Non-pigmented ciliary epithelial cell (primary cell): ENCODE results near the gene BDH2.

Source experiments
- DNase-seq: peaks from one replicate; pipeline ENCODE4 v3.0.0-alpha.2; 2010; ENCODE audit warnings: low read depth

Gene BDH2

DNA sequence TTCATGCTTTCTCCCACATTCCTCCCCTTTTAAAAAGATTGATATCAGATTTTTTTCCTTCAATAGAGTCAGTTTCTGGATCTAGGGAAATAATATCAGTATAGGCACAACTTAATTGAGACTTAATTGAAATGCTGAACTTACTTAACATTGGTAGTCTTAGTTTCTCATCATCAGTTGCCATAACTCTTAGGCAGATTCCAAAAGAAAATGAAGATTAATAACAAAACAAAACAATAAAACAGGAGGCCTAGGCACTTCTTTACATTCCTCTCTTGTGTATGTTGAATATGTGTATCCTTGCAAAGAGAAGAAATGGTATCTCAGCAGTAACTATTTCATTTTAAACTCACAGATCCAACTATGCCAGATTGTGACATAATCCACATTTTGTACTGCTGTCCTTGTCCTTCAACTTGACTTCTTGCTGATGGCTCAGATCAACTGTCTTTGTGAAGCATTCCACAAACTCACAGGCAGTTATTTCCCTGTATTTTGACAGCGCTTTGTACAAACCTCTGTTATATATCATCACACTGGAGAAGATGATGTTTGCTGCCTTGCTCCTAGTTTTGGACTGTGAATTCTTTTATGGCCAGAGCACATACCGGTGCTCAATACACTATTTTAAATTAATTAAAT lies 14.0 kb downstream of the BDH2 start:
- DNase-seq = no peak

DNA sequence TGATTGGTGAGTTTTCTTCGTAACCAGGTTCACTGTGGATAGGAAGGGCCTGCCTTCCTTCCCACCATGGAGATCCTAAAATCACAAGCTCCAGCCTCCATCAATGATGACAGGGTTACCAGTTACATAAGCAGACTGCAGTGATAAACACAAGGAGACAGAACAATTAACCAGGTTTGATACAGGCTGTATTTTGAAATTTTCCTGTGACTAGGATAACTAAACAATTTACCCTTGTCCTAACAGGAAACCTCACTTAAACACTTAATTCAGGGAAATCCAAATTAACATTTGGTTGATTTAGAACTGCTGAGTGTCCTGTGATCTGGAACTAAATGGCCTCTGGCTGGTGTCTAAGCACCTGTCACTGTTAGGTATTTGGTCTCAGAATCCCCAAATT lies 20.0 kb downstream of the BDH2 start:
- no peak for DNase-seq

DNA sequence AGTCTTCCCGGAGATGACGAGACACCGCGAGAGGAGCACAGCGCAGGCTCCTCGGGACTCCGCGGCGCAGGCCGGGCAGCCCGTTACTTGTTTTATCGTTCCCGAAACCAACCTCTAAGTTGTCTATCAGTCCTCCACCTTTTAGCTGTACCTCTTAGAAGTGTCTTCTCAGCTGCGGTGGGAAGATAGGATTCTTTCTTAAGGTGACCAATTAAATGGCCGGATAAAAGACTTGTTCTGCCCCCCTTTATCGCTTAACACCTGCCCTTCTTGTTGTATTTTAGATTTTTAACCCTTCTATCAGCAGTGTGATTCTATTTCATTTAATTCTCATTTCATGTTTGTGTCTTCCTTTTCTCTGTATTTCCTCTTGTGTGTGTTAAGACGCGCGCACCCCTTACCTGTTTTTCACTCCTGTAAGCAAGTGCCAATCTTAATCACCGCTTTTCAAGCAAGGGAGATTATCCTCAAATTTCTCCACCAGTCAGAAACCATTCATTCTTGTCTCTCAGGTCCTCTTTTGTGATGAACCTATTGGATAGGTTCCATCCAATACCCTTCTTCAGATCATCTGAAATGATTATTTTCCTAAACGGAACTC lies 22.8 kb downstream of the BDH2 start, which contains the start of gene SLC9B2:
TSS of gene SLC9B2 (minus strand) at position 15 of the 601 bp plus-strand sequence. CDS start 9,211 bp downstream, outside the sequence.
- no peak for DNase-seq

DNA sequence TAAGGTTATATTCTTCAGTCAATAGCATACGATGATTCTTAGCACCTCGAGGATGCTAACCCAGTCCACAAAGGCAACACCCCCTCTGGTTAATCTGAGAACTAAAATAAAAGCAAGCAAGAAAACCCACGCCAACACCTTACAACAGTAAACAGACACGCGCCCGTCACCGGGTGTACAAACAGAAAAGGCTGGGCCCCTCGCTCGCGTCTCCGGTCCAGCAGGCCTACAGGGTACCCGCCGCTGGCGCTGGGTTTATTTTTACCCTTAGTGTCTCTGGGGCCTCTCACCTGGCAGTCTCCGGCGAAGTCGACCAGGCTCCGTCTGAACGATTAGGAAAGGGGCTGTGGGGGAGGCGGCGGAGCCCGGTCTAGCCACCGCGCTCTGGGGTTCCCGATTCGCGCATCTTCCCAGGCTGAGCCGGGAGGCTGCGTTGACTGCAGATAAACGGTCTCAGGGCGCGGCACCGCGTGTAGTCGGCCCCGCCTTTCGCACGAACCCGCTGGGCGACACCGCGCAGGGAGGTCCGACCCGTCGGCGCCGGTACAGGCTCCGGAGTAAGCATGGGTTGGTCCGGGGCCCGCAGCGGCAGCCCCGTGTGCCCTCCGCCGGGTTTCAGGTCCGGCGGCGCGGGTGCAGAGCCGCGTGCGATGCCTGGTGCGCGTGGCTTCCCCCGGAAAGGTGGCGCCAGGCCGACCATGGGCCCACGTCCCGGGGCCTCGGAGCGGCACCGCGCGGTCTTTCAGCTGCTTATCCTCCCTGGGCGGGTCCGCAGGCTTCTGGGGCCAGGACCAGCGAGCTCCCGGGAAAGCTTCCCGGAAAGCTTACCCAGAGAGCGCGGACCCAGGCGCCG lies 23.5 kb downstream of the BDH2 start:
- DNase-seq = no peak

DNA sequence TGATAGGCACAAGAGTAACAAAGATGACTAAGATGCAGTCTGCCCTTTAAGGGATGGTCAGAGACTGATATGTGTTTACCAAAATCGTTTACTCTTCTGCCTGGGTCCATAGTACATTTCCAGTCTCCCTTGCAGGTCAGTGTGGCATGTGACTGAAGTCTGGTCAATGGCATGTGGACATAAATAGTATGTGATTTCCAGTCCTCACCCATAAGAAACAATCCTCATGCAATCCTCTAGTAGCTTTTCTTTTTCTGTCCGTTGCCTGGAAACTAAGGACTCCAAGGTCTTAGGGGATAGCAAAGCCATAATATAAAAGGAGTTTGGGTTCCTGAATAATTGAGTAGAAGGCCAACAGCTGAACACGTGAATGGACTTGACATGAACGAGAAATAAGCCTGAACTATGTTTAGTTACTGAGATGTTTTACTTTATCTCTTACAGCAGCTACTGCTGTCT lies 24.2 kb downstream of the BDH2 start:
- no peak for DNase-seq

DNA sequence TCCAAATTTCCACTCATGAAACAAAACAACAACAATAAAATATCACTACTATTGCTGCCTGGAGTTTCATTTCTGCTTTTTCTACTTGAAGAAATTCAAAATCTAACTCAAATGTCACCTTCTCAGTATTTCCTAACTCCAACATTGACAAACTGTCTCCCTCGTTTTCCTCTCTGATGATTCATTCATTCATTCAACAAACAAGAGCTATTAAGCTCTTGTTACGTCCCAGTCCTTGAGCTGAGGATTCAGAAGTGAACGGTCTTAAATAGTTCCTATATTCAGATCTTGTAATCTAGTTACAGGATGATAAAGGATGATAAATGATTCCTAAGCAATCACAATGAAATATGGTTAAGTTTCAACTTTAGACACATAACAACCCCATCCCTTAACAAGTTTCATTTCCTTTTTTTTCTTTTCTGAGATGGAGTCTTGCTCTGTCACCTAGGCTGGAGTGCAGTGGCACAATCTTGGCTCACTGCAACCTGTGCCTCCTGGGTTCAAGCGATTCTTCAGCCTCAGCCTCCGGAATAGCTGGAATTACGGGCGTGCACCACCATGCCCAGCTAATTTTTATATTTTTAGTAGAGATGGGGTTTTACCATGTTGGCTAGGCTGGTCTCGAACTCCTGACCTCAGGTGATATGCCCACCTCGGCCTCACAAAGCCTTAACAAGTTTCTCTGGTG lies 24.7 kb downstream of the BDH2 start:
- no peak for DNase-seq

DNA sequence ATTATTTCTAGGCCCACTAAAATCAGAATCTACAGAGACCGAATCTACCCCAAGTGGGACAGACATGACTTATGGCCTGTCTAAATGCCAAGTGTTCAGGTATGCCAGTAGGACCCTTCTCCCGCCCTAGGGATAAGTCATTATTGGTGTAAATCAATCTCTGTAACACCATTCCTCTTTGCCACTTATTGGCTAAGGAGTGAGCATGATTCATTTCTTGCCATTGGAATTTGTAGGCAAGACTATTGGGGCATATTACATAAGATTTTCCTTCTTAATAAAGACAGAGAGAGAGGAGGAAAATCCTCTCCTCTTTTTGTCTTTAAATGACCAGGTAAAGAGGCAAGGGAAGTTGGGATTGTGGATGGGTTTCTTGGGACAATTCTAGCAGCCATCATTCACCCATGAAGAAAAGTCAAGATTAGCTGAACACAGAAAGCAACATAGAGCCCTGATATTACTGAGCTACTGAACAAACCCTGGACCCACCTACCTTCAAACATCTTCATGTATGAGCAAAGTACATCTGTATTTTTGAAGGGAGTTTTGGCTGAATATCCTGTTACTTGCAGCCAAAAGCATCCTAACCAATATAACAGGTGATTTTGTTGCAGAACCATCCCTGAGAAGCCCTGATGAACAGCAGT lies 25.7 kb downstream of the BDH2 start:
- no peak for DNase-seq

DNA sequence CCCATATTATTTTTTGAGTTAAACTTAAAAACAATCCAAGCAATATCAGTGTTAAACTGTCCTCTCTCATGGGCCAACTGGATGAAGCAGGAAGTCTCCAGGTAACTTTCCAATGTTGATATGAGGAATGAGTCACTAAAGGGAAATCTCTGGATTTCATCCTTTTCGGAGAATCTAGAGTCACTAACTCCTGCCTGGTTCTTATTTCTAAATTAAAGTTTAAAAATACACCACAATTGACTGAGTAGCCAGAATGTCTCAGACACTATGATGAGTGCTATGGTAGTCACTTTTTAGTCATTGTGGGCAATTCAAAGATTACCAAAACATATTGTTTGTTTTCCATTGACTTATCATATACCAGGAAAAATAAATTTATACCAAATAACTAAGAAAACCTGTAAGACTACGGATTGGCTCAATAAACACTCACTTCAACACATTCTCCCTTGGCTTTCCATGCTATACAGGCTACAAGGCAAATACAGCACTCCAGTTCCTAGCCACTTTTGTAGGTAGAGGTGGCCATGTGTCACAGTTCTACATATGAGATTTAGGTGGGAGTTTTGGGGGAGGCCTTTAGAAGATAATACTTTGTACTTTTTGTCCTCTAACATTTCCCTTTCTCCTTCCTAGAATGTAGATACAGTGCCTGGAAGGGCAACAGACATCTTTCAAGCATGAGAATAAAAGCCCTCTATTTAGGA lies 31.6 kb downstream of the BDH2 start:
- no peak for DNase-seq

DNA sequence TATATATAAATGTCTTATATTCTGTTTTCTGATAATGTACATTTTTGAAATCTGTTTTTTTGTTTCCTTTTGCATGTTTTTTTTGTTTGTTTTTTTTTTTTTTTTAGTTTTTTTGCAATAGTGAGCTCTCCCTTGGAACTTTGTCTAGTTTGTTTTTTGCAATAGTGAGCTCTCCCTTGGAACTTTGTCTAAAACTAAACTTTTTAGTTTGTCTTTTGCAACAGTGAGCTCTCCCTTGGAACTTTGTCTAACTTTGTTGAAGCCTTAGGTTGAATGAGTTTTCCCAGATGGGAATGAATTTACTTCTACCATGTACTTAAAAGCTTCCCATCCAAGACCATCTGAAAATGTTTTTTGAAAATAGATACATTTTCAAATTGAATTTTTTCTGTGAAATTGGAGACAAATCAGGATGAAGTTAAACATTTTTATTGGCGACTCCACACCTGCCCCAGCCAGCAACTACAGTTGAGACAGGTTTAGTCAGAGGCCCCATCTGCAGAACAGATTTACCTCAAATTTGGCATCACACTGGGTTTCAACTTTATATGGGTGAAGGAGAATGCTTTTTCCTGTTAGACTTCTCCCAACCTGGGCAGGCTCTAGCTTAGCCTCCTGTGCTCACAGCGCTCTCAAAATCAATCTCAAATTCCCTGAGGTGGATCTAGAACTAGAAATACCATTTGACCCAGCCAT lies 39.0 kb downstream of the BDH2 start:
- no peak for DNase-seq

DNA sequence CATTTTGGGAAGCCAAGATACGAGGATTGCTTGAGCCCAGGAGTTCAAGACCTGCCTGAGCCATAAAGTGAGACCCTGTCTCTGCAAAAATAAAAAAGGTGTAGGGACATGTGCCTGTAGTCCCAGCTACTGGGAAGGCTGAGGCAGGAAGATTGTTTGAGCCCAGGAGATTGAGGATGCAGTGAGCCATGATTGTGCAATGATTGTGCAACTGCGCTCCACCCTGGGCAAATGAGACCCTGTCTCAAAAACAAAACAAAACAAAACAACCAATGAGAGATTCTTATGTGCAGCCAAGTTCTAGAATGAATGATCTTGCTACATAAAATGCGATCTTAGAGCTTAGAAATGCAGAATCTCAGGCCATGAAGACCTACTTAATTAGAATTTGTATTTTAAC lies 45.6 kb downstream of the BDH2 start:
- DNase-seq = no peak

DNA sequence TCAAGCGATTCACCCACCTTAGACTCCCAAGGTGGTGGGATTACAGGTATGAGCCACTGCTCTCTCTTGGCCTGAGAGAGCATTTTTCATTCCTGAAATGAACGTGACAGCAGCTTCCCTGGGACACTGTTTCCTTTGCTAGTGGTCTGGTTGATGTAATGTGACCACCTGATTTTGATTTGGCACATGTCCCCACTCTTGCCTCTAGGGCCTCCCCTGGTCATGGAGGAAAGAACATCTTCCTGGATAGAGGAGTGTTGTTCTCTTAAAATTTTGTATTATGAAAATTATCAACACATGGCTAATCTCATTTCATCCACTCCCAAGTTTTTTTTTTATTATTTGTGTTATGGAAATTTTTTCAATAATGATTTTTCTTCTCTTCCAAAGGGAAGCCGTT lies 46.9 kb downstream of the BDH2 start:
- DNase-seq = no peak

DNA sequence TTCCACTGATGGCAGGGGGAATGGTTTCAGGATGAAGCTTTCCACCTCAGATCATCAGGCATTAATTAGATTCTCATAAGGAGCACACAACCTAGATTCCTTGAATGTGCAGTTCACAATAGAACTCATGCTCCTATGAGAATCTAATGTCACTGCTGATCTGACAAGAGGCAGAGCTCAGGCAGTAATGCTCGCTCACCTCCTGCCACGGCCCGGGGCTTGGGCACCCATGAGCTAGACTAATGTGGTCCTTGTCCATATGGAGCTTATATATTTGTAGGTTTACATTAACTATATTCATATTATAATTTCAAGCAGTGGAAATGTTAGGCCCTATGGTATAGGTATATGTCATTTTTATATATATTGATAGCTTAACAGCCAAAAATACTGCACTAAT lies 47.5 kb downstream of the BDH2 start:
- DNase-seq = no peak

DNA sequence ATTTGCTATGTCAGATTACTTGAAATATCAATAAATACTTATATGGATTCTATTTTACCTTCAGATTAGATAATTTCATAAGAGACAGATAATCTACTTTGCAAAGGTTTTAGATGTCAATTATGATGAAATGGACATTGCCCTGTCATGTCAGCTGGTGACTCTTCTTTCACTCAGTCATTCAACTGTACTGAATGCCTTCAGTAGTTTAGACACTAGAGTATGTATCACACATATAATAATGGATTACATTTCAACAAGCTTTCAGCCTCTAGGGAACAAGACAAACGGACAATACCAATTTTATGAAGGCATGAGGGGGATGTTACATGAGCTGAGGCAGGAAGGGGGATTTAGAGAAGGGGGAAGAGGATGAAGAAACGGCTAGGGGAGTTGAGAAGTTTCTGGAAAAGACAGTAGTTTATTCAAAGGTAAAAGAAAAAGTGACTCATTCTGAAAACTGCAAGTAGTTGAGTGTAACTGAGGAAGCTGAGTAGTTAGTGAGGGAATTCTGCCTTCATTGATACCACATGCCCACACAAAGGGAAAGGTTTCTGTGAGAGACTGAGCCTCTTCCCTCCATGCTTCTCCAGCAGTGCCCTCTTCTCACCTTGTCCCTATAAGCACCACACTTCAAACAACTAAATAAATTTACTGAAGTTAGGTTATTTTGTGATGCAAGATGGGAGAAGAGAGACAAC lies 48.7 kb downstream of the BDH2 start:
- DNase-seq = no peak

DNA sequence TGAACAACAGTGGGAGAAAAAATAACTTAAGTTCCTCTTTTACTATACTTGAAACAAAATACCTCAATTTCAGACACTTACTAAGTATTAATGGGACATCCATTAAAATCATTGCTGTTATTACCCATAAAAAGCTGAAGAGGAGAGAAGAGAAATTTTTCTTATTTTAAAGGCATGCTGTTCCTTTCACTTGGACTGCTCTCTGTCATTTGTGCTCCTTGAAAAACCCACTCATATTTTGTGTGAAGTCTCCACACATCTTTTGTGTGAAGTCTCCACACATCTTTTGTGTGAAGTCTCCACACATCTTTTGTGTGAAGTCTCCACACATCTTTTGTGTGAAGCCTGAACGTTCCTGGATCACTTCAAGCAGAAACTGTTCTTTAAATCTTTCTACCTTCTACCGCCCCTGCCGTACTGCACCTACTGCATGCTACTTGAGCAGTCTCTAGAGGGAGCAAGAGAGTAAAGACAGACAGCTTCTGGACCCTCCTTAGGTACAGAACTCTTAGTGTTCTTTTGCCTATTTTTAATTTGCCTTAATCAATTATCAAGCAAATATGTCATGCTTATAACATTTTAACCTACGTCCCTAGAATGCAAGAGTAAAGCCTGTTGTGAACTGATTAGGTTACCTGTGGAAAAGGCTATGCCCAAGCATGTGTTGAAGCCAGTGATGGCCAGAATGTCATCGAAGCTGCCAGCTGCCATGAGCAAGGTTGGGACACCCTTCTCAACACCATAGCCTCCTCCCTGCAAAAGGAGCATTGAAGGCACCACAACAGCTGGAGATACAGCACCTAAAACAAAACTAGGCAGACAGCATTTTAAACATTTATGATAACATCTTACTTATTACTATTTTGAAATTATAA lies 53.0 kb downstream of the BDH2 start:
- DNase-seq = no peak

DNA sequence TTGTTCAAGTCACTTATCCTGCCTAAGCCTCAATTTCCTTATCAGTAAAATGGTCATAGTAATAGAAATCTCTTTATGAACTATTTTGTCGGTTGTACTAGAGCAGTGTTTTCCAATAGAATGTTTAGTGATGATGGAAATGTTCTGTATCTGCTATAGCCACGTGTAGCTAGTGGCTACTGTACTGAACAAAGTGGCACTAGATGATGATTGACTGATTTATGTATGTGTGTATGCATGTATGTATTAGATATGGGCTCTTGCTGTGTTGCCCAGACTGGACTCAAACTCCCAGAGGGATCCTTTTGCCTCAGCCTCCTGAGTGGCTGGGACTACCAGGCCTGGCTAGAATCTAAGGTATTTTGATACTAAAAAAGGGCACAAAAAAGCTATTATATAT lies 55.5 kb downstream of the BDH2 start:
- DNase-seq = no peak

DNA sequence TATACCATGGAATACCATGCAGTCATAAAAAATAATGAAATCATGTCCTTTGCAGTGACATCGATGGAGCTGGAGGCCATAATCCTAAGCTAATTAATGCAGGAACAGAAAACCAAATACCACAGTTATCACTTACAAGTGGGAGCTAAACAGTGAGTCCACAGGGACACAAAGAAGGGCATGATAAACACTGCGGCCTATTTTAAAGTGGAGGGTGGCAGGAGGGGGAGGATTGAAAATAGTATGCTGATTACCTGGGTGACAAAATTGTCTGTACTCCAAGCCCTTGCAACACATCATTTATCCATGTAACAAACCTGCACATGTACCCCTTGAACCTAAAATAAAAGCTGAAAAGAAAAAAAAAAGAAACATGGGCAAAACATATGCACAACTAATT lies 63.5 kb downstream of the BDH2 start:
- DNase-seq = no peak

DNA sequence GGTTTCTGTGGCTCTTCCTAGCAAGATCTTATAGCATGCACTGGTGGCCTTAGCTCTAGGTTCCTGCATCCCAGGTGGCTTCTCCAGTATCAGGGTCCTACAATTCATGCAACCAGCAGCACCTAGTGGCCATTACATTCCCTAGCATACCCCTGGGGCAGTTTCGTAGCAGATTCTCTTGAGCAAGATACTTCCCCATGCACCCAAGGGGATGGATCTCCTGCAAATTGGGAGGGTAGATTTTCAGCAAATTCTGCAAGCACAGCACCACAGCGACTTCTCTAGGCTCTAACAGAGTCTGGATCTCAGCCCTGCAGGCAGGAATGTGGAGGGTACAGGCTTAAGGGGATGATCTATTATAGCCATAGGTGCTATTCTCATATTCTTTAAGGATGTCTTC lies 67.1 kb downstream of the BDH2 start:
- DNase-seq = no peak

DNA sequence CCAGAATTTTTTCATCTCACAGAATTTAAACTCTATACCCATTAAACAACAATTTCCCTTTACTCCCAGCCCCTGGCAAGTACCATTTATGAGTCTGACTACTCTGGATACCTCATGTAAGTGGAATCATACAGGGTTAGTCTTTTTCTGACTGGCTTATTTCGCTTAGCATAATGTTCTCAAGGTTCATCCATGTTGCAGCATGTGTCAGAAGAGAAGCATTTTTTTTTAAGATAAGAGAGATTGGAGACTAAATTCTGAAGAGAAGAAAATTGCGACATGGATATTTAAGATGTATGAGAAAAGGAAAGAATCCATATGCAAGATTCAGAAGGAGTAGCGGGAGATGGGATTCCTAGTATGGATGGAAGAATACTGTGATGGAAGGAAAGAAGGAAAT lies 68.8 kb downstream of the BDH2 start:
- no peak for DNase-seq

DNA sequence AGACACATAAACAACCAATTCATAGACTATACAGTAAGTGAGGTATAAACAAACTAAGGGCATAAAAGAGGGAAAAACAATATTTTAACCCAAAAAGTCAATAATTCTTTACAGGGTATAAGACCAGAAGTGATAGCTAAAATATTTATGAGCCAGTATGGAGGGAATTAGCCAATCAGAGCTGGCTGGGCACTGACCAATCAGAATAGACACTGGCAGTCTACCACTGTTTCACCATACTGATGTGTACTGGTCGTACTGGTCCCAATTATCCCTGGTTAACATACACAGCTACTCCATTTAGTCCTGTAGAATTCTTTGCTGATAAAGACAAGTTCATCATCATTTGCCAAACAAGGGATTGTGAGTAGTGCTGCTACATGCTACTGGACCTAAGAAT lies 70.3 kb downstream of the BDH2 start:
- DNase-seq = no peak
